H1 (cell line): ENCODE results near the gene UBE2E1. TPM values are rescaled to one million over a fixed set of nuclear protein-coding genes. Genes with fewer than 3 reads are reported as not detected.

Experiments used
- ASH2L ChIP-seq: fragments of 200-600, 300-600 bp; sonication (generic); IDR thresholded peaks from one replicate; pipeline ENCODE4 v1.7.1; 2017; ENCODE audit warnings: low read length
- BACH1 ChIP-seq: IDR thresholded peaks from 2 replicates; pipeline ENCODE4 v1.6.1; 2012; ENCODE audit warnings: low read length, improper control_type of control experiment
- BRCA1 ChIP-seq: IDR thresholded peaks from 2 replicates; pipeline ENCODE4 v1.6.1; 2012; ENCODE audit warnings: low read depth, low read length, improper control_type of control experiment
- CHD2 ChIP-seq: IDR thresholded peaks from 2 replicates; pipeline ENCODE4 v1.6.1; 2012; ENCODE audit warnings: low read length, improper control_type of control experiment
- CREB1 ChIP-seq: IDR thresholded peaks from 2 replicates; pipeline ENCODE4 v1.6.1; 2012; ENCODE audit warnings: inconsistent platforms
- CTBP2 ChIP-seq: IDR thresholded peaks from 2 replicates; pipeline ENCODE4 v1.7.0; 2011; ENCODE audit warnings: borderline replicate concordance, mild to moderate bottlenecking, moderate library complexity, mixed read lengths, low read length; ENCODE audit not compliant: insufficient read depth, insufficient read length
- EZH2 ChIP-seq: fragments of 200-600 bp; sonication (generic); IDR thresholded peaks from 2 replicates; pipeline ENCODE4 v1.7.1; 2012; ENCODE audit warnings: low read depth, mild to moderate bottlenecking, moderate library complexity, low read length, inconsistent platforms; ENCODE audit not compliant: severe bottlenecking
- GABPA ChIP-seq: IDR thresholded peaks from 2 replicates; pipeline ENCODE4 v1.6.1; 2011; ENCODE audit warnings: mild to moderate bottlenecking, low read length, moderate library complexity, borderline replicate concordance; ENCODE audit not compliant: insufficient read depth
- HDAC2 ChIP-seq, 2 experiments: fragments of 300-600 bp in 1 of 2; sonication (generic) in 1 of 2; IDR thresholded peaks; 2 replicates each; pipeline ENCODE4 v1.6.1; 2011 to 2012; ENCODE audit warnings: low read depth in 2 of 2, low read length in 2 of 2, mild to moderate bottlenecking in 2 of 2, moderate library complexity in 2 of 2, borderline replicate concordance in 1 of 2, inconsistent platforms in 1 of 2
- HDAC6 ChIP-seq: IDR thresholded peaks from one replicate; pipeline ENCODE4 v1.7.1; 2012; ENCODE audit warnings: low read depth, mild to moderate bottlenecking, inconsistent platforms, low read length, moderate library complexity
- MAFK ChIP-seq: IDR thresholded peaks from 2 replicates; pipeline ENCODE4 v1.6.1; 2012; ENCODE audit warnings: low read depth, mild to moderate bottlenecking, improper control_type of control experiment, low read length
- MAX ChIP-seq: IDR thresholded peaks from 2 replicates; pipeline ENCODE4 v1.6.1; 2012; ENCODE audit warnings: inconsistent platforms
- POLR2A ChIP-seq, 2 experiments: IDR thresholded peaks; 1 replicate in 1 of 2; 2 replicates in 1 of 2; pipeline ENCODE4 v1.6.1; 2011; ENCODE audit warnings: low read depth in 2 of 2, low read length in 2 of 2, mild to moderate bottlenecking in 2 of 2; ENCODE audit errors: control extremely low read depth in 1 of 2
- RAD21 ChIP-seq, 2 experiments: IDR thresholded peaks in 1 of 2; conservative IDR thresholded peaks in 1 of 2; 2 replicates each; pipeline ENCODE4 v1.6.1; 2011; ENCODE audit warnings: low read depth in 2 of 2, low read length in 2 of 2, improper control_type of control experiment in 1 of 2, inconsistent platforms in 1 of 2, mild to moderate bottlenecking in 1 of 2, moderate library complexity in 1 of 2
- RXRA ChIP-seq: IDR thresholded peaks from 2 replicates; pipeline ENCODE4 v1.6.1; 2011; ENCODE audit warnings: low read depth, mild to moderate bottlenecking, low read length, moderate library complexity; ENCODE audit not compliant: insufficient read depth
- SIX5 ChIP-seq: IDR thresholded peaks from 2 replicates; pipeline ENCODE4 v1.6.1; 2011; ENCODE audit warnings: mild to moderate bottlenecking, low read depth, low read length
- SP1 ChIP-seq: IDR thresholded peaks from 2 replicates; pipeline ENCODE4 v1.6.1; 2011; ENCODE audit warnings: low read depth, low read length
- TAF1 ChIP-seq: IDR thresholded peaks from 2 replicates; pipeline ENCODE4 v1.6.1; 2011; ENCODE audit warnings: mild to moderate bottlenecking, low read depth, low read length
- TAF7 ChIP-seq: optimal IDR thresholded peaks from 2 replicates; pipeline ENCODE3; 2011; ENCODE audit warnings: low read depth, mild to moderate bottlenecking, inconsistent platforms, low read length, moderate library complexity, borderline replicate concordance
- TCF12 ChIP-seq: IDR thresholded peaks from 2 replicates; pipeline ENCODE4 v1.6.1; 2011; ENCODE audit warnings: low read depth, mild to moderate bottlenecking, low read length
- YY1 ChIP-seq: IDR thresholded peaks from 2 replicates; pipeline ENCODE4 v1.6.1; 2011; ENCODE audit warnings: low read depth, mild to moderate bottlenecking, low read length
- polyA plus RNA-seq, 7 experiments: library from polyadenylated mRNA; depleted of rRNA in 3 of 7; stranded (reverse) in 5 of 7; unstranded in 2 of 7; fragments of >200 nt in 5 of 7; fragments of 200-250 nt in 2 of 7; gene quantifications; 1 replicate in 5 of 7; 2 replicates in 1 of 7; 4 replicates in 1 of 7; pipeline versions ENCODE4 v1.2.1 to v1.2.3, GENCODE V29; 2011 to 2013; ENCODE audit warnings: missing spikeins in 2 of 7, mixed read lengths in 2 of 7
- total RNA-seq: library from RNA; stranded (reverse); fragmentation: NEBNext Ultra II Directional; extraction: Animal tissue kit (Norgen Biotek cat#: 25700); gene quantifications from 2 replicates; pipeline ENCODE4 v1.2.1, GENCODE V29; 2021

Gene UBE2E1
- total and polyA plus RNA-seq, 2 of the 8 experiments (the other 6 are each of a cell fraction or from before 2014, with no cell fraction given), result 109 to 141 TPM

GRCh38 chr3:23916886-23917678, 111.3 kb downstream of the UBE2E1 start, which contains the start of the genes NKIRAS1 and RPL15 (continued):
- peak; percentile 46; the same call in 1 of the 2 replicates for TF ChIP-seq BRCA1
- TF ChIP-seq TCF12, result no peak
- no peak for TF ChIP-seq RAD21 (IDR thresholded peaks at IDR 0.05 in 1 of 2, conservative IDR thresholded peaks at IDR 0.05 in 1 of 2; ENCODE audit: low read depth in 2 of 2, low read length in 2 of 2)
- peak; percentile 59; the same call in 1 of the 2 replicates for TF ChIP-seq SP1
- peak; percentile 91 for TF ChIP-seq ASH2L
- peak; percentile 99 to 100 for TF ChIP-seq POLR2A (IDR thresholded peaks at IDR 0.05; ENCODE audit: control extremely low read depth in 1 of 2, low read depth in 2 of 2, low read length in 2 of 2)
- peak; percentile 79 for TF ChIP-seq SIX5
- peak; percentile 80; the same call in 1 of the 2 replicates for TF ChIP-seq GABPA
- no peak for TF ChIP-seq EZH2
- peak; percentile 36 for TF ChIP-seq CTBP2
- TF ChIP-seq YY1, result peak; percentile 88
- TF ChIP-seq MAX, result no peak; the same call in 1 of the 2 replicates
- no peak for TF ChIP-seq HDAC2 (IDR thresholded peaks at IDR 0.05; ENCODE audit: borderline replicate concordance in 1 of 2, low read depth in 2 of 2, low read length in 2 of 2)
- peak; percentile 72 for TF ChIP-seq CREB1
- TF ChIP-seq TAF7, result peak; percentile 100
- TF ChIP-seq BACH1, result peak; percentile 25; the same call in 1 of the 2 replicates
- no peak for TF ChIP-seq MAFK
- TF ChIP-seq RXRA, result 0 out of 2 replicates have a peak, but pooled peaks have one; percentile 7
- TF ChIP-seq CHD2, result peak; percentile 73
- TF ChIP-seq HDAC6, result no peak
- peak; percentile 100 for TF ChIP-seq TAF1
